A673 (cell line): Measurements from ENCODE around the gene IL4R.

Experiments used
- CTCF ChIP-seq: fragments of 300-800, 200-600 bp; sonication (generic); conservative IDR thresholded peaks from 2 replicates; pipeline ENCODE4 v1.5.1; 2017; ENCODE audit warnings: low read depth, mild to moderate bottlenecking, antibody characterized with exemption, low read length, moderate library complexity, mixed read lengths
- EZH2 ChIP-seq: fragments of 200-600 bp; sonication (generic); IDR thresholded peaks from 2 replicates; pipeline ENCODE4 v1.6.1; 2017; ENCODE audit warnings: borderline replicate concordance, low read depth, mild to moderate bottlenecking, mixed read lengths, antibody characterized with exemption, low read length; ENCODE audit not compliant: poor library complexity, severe bottlenecking

GRCh38 chr16:27347930-27348685, 34.3 kb downstream of the IL4R start:
- TF ChIP-seq CTCF, result no peak
- TF ChIP-seq EZH2, result no peak
